G401 (cell line): ENCODE results near the gene NATD1. TPM values are rescaled to one million over a fixed set of nuclear protein-coding genes. Genes with fewer than 3 reads are reported as not detected.

Experiments
- DNase-seq: peaks from one replicate; pipeline ENCODE4 v3.0.0-alpha.2; 2015; ENCODE audit warnings: low spot score
- in situ Hi-C: cut with HindIII; loops from 2 replicates; pipeline ENCODE4 v1.10.0; 2016; ENCODE audit warnings: low sequenced_read_pairs, mixed read lengths
- total RNA-seq: library from RNA; depleted of rRNA; stranded (reverse); fragments of >200 nt; shearing (Covaris generic); gene quantifications from 2 replicates; pipeline ENCODE4 v1.2.3, GENCODE V29; 2014

NATD1 gene
- total RNA-seq, 1 experiment from 2014 or later, result 3.4 TPM

DNA sequence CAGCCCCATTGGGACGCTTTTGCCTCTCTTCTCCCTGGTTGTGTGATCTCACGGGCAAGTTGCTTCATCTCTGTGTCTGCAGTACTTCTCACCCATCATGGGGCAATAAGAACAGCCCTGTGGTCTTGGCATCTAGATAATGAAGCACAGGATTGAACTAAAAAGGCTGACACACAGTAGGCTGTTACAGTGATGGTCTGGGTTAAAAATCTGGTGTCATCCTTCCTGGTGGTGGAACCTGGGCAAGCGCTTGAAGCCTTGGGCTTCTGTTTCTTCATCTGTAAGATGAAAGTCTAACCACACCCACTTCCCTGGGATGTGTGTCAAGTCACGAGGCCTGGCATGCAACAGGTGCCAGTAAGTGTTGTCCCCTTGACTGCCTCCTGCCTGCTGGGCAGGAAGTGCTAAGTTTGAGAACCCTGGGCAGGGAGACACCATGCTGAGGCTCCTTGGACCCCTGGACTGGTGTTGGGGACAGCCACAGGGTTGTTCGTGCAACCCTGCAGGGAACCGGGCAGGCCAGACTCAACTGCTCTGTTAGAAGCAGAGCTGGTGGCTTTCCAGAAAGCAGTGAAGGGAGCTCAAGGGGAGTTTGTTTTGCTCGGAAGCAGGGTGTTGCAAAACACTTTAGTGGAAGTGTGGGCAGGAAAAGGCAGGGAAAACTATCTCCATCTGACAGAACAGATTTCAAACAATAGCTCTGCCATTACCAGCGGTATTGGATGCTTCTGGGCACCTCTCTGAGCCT, 25.4 kb upstream of the NATD1 start:
- in situ Hi-C loops, result no loop called here
- no peak for DNase-seq

DNA sequence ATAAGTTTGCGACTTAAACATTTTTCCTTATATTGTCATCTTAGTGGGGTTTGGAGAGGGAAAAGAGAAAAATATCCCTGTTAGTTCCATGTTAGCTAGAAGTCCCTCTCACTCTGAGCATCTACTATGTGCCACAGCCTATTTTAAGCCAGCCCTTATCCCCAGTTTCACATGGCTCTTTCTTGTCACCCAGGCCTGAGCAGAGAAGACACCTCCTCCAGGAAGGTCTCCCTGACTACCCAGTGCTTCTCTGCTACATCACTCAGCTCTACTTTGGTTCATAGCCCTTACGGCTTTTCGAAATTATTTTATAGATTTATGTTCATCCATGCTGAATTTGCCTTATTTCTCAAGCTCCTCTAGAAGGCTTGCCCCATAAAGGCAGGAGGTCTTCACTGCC, 24.1 kb upstream of the NATD1 start:
- DNase-seq, result no peak
- in situ Hi-C loops, result no loop called here

DNA sequence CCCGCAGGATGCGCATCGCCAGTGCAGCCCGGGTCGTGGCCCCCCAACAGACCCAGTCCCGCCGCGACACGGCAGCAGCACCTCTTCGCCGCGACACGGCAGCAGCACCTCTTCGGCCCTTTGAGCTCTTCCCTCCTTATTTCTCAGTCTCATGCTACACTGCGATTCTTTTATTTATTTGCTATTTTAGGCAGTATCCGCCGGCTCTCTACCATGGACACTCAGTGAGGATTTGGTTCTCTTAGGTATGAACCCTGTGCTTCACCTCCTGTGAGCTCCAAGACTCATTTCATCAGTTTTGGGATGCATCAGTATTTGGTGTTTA, 23.0 kb upstream of the NATD1 start:
- DNase-seq, result no peak
- in situ Hi-C loops, result no loop called here

DNA sequence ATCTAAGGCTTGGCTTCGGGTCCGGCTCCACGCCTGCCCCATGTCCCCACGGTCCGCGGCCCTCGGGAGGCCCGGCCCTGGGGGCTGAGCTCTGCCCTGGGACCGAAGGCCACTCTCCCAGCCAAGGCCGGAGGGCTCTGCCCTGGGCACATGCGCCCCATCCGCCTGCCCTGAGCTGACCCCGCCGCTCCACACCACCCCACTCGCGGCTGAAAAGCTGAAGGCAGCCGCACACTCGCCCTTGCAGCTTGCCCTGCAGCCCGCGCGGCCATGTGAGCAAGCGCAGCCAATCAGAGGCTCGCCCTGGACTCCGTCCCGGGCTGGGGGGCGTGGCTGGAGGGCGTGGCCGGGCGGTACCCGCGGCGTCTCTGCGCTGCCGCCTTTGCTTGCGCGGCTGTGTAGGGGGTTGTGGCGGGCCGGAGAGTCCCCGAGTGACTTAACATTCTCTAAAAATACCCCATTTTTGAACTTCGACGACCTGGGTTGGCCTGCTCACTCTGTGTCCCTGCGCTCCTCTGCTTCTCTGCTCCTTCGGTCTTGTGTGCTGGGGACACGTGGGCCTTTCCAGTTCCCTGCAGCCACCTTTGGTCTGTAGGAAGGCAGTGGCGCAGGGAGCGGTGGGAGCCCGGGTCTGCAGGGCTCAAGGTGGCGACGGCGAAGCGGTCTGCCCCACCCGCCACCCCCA, 22.5 kb upstream of the NATD1 start:
- in situ Hi-C loops, result no loop called here
- DNase-seq, result peak; percentile 91

DNA sequence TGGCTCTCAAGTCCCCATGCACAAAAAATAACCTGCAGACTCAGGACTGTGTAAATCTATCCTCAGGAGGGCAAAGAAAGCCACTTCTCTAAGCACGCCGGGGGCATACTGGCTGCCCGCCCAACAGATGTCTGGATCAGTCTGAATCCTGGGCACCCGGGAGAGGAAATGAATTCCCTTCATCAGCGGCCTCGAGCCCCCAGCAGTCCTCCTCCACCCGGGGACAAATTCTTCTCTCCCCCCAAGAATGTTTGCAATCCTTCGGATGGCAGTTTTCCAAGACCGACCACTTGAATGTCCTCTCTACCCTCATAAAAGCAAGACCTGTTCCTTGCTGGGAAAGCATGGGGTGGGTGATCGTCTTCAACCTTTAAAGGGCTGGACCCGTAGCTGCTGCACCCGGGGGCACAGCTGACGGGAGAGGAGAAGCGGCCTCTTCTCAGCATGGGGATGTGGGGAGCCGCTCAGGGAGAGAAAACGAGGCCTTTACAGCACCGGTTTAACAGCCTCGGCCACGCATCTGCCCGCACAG, 21.9 kb upstream of the NATD1 start:
- in situ Hi-C loops, result no loop called here
- peak; percentile 53 for DNase-seq

DNA sequence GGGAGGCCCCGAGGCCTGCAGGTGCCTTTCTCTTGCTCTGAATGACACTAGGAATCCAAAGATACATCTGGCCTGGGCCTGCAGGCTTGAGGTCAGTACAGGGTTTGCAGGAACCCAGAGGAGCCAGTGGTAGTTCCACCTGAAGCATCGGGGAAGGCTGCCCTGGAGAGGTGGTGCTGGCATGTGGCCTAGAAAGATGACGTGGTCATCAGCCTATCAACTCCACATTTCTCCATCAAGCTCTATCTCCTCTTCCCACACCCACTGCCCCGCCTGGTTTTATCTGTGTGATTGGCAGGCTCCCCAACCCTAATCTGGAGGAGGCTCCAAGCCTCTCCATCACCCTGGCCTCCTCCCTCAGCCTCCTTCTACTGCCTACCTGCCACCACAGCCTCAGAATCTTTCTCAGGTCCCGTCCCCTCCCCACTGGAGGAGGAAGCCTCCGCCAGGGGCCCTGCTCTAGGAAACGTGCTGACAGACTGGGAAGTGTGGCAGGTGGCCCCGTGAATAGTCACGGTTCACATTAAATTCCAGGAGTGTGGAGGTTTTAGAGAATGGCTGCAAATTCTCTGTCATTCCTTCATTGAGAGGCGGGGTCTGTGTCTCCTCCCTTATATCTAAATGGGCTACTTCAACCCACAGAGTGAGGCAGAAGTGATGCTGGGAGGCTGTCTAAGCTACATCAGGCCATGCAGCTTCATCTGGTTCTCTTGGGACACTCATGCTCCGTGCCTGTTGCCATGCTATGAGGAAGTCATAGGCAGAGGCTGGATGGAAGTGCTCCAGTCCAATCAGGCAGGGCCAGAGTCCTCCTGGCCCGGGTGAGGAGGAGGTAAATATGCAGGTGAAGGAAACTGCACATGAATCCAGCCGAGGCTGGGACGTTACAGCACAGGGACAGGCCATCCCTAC, 19.9 kb upstream of the NATD1 start:
- in situ Hi-C loops, result no loop called here
- DNase-seq, result no peak

DNA sequence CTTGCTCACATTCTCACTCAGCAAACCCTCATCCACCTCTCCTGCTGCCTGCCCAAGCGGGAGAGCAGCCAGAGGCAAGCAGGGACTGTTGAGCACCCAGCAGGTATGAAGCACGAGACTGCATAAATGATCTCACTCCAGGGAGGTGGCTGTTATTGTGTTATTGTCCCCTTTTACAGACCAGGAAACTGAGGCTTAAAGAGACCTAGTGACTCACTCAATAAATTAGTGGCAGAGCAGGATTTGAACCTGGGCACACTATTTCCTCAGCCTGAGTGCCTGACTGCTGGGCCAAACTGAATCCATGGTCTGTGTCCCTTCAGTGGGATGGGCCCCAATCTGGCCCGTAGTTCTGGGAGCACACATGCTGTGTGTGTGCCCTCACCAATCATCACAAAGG, 19.0 kb upstream of the NATD1 start:
- DNase-seq, result no peak
- in situ Hi-C loops, result no loop called here

DNA sequence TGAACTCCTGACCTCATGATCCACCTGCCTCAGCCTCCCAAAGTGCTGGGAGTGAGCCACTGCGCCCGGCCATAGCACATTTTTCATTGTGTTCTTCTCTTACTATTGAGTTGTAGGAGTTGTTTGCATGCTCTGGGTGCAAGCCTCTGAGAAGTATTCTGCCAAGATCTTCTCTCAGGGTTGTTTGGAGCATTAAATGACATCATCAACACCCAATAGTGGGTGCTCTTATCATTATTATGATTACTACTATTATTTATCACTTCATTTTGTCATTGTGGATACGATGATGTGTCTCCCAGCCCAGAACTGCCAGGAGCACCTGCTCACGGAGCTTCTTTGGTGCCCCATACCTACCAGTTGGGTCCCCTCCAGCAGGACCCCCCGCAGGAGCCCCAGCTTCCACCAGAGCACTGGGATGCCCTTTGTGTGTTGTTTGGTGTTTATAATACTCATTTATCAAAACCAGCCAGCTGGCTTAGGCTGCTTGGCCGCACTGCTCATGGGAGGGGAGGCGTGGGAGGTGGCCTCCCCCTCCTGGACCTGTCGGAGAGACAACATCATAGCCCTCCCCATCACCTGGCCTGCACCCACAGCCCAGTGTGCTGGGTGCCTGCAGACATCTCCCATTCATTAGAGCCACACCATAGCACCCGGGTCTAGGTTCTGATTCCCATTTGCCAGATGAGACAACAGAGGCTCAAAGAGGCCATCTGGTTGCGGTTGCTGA, 18.4 kb upstream of the NATD1 start:
- in situ Hi-C loops, result no loop called here
- DNase-seq, result no peak

DNA sequence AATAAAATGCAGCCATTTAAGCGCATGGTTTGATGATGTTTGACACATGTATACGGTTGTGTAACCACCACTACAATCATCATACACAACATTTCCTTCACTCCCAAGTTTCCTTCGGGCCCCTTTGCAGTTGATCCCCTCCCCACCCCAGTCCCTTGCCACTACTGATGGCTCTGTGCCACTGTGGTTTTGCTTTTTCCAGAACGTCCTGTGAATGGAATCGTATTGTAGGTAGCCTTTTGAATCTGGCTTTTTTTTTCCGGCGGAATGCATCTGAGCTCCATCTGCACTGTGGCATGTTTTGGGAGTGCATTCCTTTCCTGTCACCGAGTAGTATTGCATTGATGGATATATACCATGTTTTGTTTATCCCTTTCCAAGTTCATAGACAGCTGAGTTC, 16.2 kb upstream of the NATD1 start:
- in situ Hi-C loops, result no loop called here
- DNase-seq, result no peak

DNA sequence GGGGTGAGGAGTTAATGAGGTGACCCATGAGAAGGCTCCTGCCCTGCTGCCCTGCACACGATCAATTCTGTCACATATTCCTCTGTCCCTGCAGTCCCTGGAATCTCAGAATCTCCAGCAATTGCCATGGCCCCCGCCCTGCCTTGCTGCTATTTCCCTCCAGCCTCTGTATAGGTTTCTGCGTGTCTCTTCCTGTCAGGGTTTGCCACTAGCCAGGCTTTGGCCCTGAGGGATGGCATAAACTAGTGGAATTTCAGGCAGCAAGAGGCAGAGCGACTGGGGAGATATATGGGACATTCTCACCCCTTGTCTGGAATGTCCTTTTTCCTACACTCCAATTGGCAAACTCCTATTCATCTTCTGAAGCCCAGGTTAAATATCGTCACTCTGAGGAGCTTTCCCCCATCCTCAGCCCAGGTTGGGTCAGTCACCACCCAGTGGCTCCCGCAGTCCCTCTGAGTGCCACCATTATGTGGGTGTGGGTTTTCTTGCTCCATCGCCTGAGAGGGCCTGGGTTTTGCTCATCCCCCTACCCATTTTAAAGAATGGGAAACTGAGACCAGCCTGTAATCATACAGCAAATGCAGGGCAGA, 15.5 kb upstream of the NATD1 start:
- in situ Hi-C loops, result no loop called here
- DNase-seq, result no peak

DNA sequence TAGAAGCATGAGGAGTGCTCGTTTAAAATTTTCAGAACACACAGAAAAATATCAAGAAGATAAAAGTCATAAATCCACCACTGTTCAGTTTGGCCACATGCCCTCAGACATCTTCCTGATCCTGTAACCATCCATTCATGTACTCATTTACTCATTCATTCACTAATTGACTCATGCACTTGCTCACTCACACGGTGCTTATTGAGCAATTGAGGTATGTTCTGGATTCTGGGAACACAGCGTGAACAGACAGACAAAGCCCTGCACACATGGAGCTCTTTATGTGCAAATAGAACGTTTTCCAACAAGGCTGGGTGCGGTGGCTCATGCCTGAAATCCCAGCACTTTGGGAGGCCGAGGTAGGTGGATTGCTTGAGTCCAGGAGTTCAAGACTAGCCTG, 10.2 kb upstream of the NATD1 start:
- in situ Hi-C loops, result no loop called here
- no peak for DNase-seq

DNA sequence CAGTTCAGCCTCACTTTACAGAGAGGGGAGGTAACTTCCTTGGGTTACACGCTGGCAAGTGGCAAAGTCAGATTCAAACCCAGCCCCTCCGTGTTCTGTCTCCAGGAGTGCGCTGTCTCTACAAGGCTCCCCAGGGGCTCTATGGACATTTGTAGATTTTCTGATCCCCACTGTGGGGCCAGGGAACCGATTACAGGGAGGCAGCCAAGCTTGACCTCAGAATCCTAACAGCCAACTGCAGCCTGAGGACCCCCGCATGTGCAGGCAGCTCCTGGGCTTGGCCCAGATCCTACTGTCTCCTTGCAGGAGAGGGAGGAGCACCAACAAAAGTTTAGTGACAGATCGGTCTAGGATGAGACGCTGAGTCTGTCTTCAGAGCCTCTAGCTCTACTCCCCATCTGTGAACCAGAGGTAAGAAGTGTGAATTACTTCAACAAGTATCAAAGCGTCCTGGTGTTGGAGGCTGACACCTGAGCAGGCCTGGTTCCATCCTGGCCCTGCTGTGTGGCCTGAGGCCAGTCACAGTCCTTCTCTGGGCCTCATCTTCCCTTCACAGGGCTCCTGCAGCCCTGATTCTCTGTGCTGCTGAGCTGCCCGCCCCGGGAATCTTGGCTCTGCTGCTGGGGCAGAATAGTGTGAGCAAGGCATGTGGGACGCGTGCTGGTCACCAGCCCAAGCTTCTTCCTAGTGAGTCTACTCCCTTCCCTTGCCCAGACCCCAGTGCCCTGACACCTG, 9.2 kb upstream of the NATD1 start:
- no peak for DNase-seq
- in situ Hi-C loops, result no loop called here

DNA sequence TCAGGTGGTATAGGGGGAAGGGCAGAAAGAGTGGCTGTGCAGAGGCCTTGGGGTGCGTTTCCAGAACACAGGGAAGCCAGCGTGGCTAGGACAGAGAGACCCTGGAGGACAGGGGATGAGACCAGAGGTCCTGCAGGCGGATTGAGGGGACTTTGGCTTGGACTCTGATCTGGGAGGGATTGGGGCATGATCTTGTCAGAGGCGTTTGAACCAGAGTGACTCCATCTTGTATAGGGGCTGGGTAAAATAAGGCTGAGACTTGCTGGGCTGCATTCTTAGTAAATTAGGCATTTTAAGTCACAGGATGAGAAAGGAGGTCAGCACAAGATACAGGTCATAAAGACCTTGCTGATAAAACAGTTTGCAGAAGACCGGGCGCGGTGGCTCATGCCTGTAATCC, 5.4 kb upstream of the NATD1 start:
- in situ Hi-C loops, result no loop called here
- DNase-seq, result no peak

DNA sequence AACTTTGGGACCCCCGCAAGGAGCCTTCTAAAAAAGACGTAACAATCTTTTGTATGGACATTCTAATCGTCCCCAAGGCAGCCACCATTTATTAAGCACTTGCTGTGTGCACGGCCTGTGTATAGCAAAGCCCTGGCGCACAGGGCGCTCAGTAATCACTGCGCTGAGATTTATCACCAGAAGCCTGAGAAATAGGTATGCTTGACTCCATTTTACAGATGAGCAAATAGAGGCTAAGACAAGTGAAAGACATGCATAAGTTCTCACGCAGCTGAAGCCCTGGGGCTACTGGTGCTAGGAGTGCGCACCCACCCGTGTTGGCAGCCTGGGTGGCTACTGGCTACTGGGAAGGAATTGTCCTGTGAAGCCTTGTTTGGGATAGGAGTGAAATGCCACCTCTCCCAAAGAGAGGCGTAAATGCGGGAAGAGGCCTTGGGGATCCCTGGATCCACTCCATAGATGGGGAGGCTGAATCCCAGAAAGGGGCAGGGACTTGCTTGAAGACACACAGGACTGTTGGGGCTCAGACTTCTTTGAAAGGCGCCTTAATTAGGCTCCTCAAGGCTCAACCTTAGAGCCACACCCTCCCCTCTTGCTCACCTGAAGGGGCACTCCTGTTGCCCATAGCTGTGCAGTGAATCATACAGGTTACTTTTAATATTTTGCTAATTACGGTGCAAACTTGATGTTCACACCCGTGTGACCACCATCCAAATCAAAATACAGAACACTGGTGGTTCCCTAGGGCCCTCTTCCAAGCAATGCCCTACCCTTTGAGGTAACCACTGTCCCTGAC, 634 bp upstream of the NATD1 start:
- in situ Hi-C loops, result no loop called here

DNA sequence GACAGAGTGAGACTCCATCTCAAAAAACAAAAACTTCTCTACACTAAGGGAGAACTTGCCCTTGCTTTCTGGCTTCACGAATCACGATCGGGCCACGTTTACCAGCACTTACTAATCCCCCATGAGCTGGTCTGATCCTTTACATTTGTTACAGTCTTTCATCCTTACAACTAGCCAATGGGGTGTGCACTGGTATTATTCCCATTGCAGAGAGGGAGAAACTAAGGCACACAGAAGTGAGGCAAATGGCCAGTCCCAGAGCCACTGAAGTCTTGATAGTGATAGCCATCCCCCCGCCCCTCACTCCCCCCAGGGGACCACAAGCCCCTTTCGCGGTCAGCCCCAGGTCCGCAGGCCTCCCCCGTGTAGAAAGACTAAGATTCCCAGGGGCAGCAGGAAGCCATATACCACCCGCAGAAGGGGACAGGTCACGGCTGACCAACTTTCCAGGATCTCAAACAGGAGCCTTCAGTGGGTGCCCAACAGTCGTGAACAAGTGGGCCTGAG, 868 bp downstream of the NATD1 start:
- no peak for DNase-seq
- in situ Hi-C loops, result no loop called here

More for the DNA sequence above, 634 bp upstream of the NATD1 start:
- DNase-seq, result no peak

DNA sequence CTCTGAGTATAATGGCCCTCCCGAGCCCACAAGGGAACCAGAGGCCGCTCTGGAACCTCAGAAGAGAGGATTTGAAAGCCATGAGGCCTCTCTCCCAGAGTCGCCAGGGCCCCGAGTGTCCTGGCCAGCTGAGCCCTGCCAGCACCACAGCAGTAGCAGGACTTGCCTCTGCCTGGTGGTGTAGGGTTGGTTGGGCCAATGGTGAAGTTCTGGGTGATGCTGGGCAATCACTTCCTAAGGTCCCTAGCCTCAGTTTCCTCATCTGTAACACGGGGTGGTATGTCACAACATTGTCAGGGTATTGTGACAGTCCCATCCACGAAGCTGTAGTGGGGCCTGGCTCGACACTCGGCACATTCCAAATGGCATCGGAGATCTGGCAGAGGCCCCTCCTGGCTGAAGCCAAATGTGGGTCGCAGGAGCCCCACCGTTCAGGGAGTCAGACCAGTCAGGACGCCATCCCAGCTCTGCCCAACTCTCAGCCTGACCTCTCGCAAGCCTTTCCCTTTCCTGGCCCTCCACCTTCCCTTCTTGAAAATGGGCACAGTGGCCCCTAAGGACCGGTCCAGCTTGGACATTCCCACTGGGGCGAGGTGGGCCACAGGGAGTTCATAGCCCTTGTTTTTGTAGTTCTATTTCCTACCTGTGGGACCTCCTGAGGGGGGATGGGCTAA, 1.7 kb downstream of the NATD1 start:
- no peak for DNase-seq
- in situ Hi-C loops, result no loop called here

DNA sequence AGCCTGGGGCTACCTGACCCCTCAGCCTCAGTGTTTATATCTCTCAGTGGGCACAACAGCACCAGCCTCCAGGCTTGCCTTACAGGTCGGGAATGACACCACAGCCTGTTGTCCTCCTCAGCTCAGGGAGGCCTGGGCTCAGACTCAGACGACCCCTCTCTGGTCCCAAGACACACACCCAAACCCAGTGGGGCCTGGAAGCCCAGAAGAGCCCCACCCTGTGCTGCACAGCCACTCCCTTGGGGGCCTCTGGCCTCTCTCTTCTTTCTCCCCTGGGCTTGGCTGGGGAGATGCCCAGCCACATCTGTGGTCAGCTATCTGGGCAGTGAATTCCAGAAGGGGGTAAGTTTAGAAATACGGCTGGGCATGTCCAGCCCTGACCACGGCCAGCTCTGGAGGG, 2.4 kb downstream of the NATD1 start:
- in situ Hi-C loops, result no loop called here
- peak; percentile 15 for DNase-seq
